Stomach (tissue), 4 donors: ENCODE data around the gene CUX1.

ENCODE experiments used
- EP300 ChIP-seq: sonication (generic); formaldehyde crosslinking; IDR thresholded peaks from one replicate; pipeline ENCODE4 v1.6.1; 2017; ENCODE audit warnings: antibody characterized with exemption
- POLR2A ChIP-seq, 4 donors: fragments of 450-650 bp; IDR thresholded peaks; one replicate each; pipeline ENCODE4 v1.6.1; 2016; ENCODE audit warnings: antibody characterized with exemption in 4 of 4, control low read depth in 2 of 4, mild to moderate bottlenecking in 1 of 4, moderate library complexity in 1 of 4
- POLR2AphosphoS5 ChIP-seq, 3 donors: sonication (generic); formaldehyde crosslinking; IDR thresholded peaks; one replicate each; pipeline ENCODE4 v1.6.1; 2016; ENCODE audit warnings: antibody characterized with exemption in 3 of 3
- TF ChIP-seq, protein P1 (sequence below), 7 experiments: fragments of 450-650 bp in 4 of 7; fragments of 200-600 bp in 3 of 7; sonication (generic) in 3 of 7; IDR thresholded peaks; one replicate each; pipeline ENCODE4 v1.5.1; 2016 to 2019; ENCODE audit warnings: antibody characterized with exemption in 7 of 7, control low read depth in 2 of 7, mild to moderate bottlenecking in 1 of 7

DNA sequence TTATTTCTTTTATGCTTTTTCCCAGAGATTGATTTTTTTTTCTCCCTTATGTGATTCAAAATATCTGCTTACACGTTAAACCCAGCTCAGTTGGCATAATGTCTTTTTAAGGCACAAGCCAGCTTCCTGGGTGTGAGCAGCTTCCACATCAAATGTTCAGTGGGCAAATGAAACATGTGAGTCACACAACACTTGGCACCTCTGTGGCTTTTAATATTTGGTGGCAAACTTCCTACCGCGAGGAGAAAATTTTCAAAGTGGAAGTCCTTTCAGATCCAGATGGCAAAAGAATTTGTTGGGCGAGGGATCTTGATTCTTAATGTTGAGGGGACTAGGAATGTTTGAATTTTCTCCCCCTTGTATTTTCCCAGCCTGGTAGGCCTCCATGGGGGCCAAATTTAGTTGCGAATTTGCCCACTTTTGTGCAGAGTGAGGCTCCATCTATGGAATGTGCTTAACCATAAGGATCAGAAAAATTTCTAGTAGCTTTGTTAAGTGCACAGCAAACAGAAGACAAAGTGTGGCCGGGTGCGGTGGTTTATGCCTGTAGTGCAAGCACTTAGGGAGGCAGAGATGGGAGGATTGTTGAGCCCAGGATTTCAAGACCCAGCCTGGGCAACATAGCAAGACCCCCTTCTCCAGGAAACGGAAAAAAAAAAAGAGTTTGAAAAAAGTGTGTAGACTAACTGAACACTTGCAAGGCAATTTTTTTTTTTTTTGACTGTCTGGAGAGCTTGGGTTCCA is 31.0 kb downstream of the CUX1 start:
- TF ChIP-seq, protein P1, sequence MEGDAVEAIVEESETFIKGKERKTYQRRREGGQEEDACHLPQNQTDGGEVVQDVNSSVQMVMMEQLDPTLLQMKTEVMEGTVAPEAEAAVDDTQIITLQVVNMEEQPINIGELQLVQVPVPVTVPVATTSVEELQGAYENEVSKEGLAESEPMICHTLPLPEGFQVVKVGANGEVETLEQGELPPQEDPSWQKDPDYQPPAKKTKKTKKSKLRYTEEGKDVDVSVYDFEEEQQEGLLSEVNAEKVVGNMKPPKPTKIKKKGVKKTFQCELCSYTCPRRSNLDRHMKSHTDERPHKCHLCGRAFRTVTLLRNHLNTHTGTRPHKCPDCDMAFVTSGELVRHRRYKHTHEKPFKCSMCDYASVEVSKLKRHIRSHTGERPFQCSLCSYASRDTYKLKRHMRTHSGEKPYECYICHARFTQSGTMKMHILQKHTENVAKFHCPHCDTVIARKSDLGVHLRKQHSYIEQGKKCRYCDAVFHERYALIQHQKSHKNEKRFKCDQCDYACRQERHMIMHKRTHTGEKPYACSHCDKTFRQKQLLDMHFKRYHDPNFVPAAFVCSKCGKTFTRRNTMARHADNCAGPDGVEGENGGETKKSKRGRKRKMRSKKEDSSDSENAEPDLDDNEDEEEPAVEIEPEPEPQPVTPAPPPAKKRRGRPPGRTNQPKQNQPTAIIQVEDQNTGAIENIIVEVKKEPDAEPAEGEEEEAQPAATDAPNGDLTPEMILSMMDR (IDR thresholded peaks at IDR 0.05) = no peak
- TF ChIP-seq POLR2AphosphoS5 (IDR thresholded peaks at IDR 0.05) (no peak), EP300 (no peak), POLR2A (IDR thresholded peaks at IDR 0.05) (no peak)
